ENCODE results near the gene S100A10. TPM values are rescaled to one million over a fixed set of nuclear protein-coding genes. Genes with fewer than 3 reads are reported as not detected.

Gene S100A10
- polyA plus RNA-seq, 4 donors: 547 to 1,355 (median 1,106) TPM

DNA sequence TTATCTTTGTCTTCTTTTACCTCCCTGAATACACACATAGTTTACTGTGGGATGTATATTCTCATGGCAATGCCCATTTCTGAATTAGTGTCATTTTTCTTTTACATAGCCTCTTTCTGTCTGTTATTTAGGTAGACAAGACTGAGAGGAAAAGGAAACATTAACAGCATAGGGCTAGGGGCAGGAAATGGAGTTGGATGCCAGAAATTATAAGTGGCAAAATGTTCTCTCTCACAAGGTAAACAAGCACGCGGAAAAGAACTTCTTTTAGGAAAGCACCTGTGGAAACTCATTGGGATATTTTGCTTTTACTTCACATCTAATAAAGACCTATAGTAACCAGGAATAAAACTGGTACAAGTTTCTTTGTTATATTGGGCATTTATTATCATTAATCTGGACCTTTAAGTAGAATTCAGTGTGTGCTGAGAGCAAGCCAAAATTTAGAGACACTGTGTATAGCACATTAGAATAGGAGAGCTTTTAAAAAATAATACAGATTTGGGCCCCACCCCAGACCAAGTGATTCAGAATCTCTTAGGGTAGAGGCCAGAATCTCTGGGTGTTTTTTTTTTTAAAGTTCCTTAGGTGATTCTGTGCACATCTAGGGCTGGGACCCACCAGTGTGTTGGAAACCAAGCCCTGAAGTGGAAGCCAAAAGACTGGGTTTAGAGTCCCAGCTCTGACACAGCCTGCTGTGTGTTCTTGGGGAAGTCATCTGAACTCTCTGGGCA, 32.7 kb downstream of the S100A10 start:
- 54 to 78% (median 74%) methylated on average over 2 of the region's 2 CpGs for WGBS, 3 donors
- Histone ChIP-seq H3K36me3 (ENCODE audit: control insufficient read depth in 3 of 3, insufficient read depth in 2 of 3, low read depth in 1 of 3, low read length in 3 of 3) (no peaks in the 10 kb centered on the region), H3K27me3 (ENCODE audit: control insufficient read depth in 3 of 3, insufficient read depth in 3 of 3, low read length in 3 of 3) (no peaks in the 10 kb centered on the region), H3K9me3 (ENCODE audit: control insufficient read depth in 2 of 2, insufficient read depth in 1 of 2, low read depth in 1 of 2, low read length in 1 of 2) (no peaks in the 10 kb centered on the region), H3K4me3 (ENCODE audit: low read depth in 1 of 3, low read length in 3 of 3) (no peak overlapping the region), H3K27ac (ENCODE audit: low read depth in 1 of 3, low read length in 2 of 3) (no peak overlapping the region), H3K4me1 (ENCODE audit: control insufficient read depth in 3 of 3, insufficient read depth in 2 of 3, low read depth in 1 of 3, low read length in 2 of 3) (peaks cover 0 to 11% (median 0%) of the 10 kb centered on the region in 3 donors)
- no peak for DNase-seq
- no peak for FAIRE-seq

- FAIRE-seq (no peak), DNase-seq (no peak)
- H3K4me3 ChIP-seq (ENCODE audit: low read depth in 1 of 3, low read length in 3 of 3): no peak overlapping the region
Measured at GRCh38 chr1:151958959-151959358, 34.7 kb downstream of the S100A10 start.

GRCh38 chr1:151956957-151957497, 36.6 kb downstream of the S100A10 start:
- Histone ChIP-seq H3K27me3 (ENCODE audit: control insufficient read depth in 3 of 3, insufficient read depth in 3 of 3, low read length in 3 of 3) (no peaks in the 10 kb centered on the region), H3K4me1 (ENCODE audit: control insufficient read depth in 3 of 3, insufficient read depth in 2 of 3, low read depth in 1 of 3, low read length in 2 of 3) (peaks cover 0 to 10% (median 0%) of the 10 kb centered on the region in 3 donors), H3K9me3 (ENCODE audit: control insufficient read depth in 2 of 2, insufficient read depth in 1 of 2, low read depth in 1 of 2, low read length in 1 of 2) (no peaks in the 10 kb centered on the region), H3K36me3 (ENCODE audit: control insufficient read depth in 3 of 3, insufficient read depth in 2 of 3, low read depth in 1 of 3, low read length in 3 of 3) (no peaks in the 10 kb centered on the region), H3K4me3 (ENCODE audit: low read depth in 1 of 3, low read length in 3 of 3) (no peak overlapping the region), H3K27ac (ENCODE audit: low read depth in 1 of 3, low read length in 2 of 3) (no peak overlapping the region)
- FAIRE-seq (no peak), DNase-seq (no peak)
- WGBS, 3 donors: 61 to 75% (median 62%) methylated on average over 3 of the region's 3 CpGs

More at GRCh38 chr1:151958959-151959358, 34.7 kb downstream of the S100A10 start:
- WGBS, 3 donors: 90 to 94% (median 93%) methylated on average over 2 of the region's 2 CpGs
- Histone ChIP-seq H3K4me1 (ENCODE audit: control insufficient read depth in 3 of 3, insufficient read depth in 2 of 3, low read depth in 1 of 3, low read length in 2 of 3) (peaks cover 0 to 11% (median 0%) of the 10 kb centered on the region in 3 donors), H3K9me3 (ENCODE audit: control insufficient read depth in 2 of 2, insufficient read depth in 1 of 2, low read depth in 1 of 2, low read length in 1 of 2) (no peaks in the 10 kb centered on the region), H3K36me3 (ENCODE audit: control insufficient read depth in 3 of 3, insufficient read depth in 2 of 3, low read depth in 1 of 3, low read length in 3 of 3) (no peaks in the 10 kb centered on the region), H3K27ac (ENCODE audit: low read depth in 1 of 3, low read length in 2 of 3) (no peak overlapping the region), H3K27me3 (ENCODE audit: control insufficient read depth in 3 of 3, insufficient read depth in 3 of 3, low read length in 3 of 3) (no peaks in the 10 kb centered on the region)

DNA sequence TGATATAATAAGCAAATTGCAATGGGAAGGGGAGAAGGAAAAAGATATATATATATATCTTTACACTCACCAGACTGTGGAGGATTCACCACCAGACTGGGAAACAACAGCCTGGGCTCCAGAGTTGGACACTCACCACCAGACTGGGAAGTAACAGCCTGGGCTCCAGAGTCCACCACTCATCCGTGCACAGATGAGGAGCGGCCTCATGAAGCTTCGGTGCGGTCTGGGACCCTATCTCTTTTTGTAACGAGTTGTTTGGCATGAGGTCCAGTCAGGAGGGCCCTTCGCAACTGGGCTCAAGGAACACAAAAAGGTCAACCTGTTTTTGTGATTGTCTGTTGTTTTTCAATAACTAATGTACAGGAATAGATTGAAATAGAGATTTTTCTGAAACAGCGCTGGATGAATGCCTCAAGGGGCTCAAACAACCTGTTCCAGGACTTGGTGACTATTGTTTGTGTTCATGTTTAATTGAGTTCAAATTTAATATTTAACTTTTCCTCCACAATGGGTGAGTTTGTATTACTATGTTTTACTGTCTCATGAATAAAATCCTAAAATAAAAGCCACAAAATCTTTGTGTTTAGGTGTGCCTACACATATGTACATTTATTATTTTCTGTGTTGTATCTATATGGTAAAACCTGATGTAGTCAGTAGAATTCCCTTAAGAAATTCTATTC, 40.1 kb downstream of the S100A10 start:
- peak overlapping the region in 1 of 3 donors; percentile 74 for H3K27ac ChIP-seq (ENCODE audit: low read depth in 1 of 3, low read length in 2 of 3)
- WGBS, 3 donors: 48 to 65% (median 52%) methylated on average over 7 of the region's 7 CpGs
- H3K4me3 ChIP-seq (ENCODE audit: low read depth in 1 of 3, low read length in 3 of 3): peak overlapping the region in 1 of 3 donors; percentile 50
- H3K36me3 ChIP-seq (ENCODE audit: control insufficient read depth in 3 of 3, insufficient read depth in 2 of 3, low read depth in 1 of 3, low read length in 3 of 3): peaks cover 0 to 5% (median 0%) of the 10 kb centered on the region in 3 donors
- no peaks in the 10 kb centered on the region for H3K4me1 ChIP-seq (ENCODE audit: control insufficient read depth in 3 of 3, insufficient read depth in 2 of 3, low read depth in 1 of 3, low read length in 2 of 3)
- H3K9me3 ChIP-seq (ENCODE audit: control insufficient read depth in 2 of 2, insufficient read depth in 1 of 2, low read depth in 1 of 2, low read length in 1 of 2): no peaks in the 10 kb centered on the region
- H3K27me3 ChIP-seq (ENCODE audit: control insufficient read depth in 3 of 3, insufficient read depth in 3 of 3, low read length in 3 of 3): no peaks in the 10 kb centered on the region
- FAIRE-seq (no peak), DNase-seq (peak in 1 of 2 donors; percentile 77)

DNA sequence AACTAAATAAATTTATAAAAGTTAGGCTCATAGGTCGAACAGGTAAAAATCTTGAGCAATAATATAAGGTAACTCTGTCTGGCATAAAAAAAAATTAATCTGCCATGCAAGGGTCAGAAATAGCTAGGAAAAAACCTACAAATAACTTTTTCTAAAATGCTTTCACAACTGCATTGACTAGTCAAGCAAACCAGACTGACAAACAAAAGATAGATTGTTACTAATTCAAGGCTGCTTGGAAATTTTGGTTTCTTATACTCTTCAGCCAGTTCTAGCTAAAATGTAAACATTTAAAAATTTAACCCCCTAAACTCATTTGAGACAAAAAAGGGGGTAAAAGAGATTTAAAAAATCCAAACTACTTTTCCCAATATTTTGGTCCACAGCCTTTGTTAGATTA, 40.8 kb downstream of the S100A10 start:
- H3K36me3 ChIP-seq (ENCODE audit: control insufficient read depth in 3 of 3, insufficient read depth in 2 of 3, low read depth in 1 of 3, low read length in 3 of 3): peaks cover 0 to 5% (median 0%) of the 10 kb centered on the region in 3 donors
- no peaks in the 10 kb centered on the region for H3K27me3 ChIP-seq (ENCODE audit: control insufficient read depth in 3 of 3, insufficient read depth in 3 of 3, low read length in 3 of 3)
- FAIRE-seq (no peak), DNase-seq (no peak)
- WGBS, 3 donors: 68 to 74% (median 71%) methylated on average over 1 of the region's 1 CpG
- H3K9me3 ChIP-seq (ENCODE audit: control insufficient read depth in 2 of 2, insufficient read depth in 1 of 2, low read depth in 1 of 2, low read length in 1 of 2): no peaks in the 10 kb centered on the region
- H3K27ac ChIP-seq (ENCODE audit: low read depth in 1 of 3, low read length in 2 of 3): peak overlapping the region in 1 of 3 donors; percentile 74
- H3K4me3 ChIP-seq (ENCODE audit: low read depth in 1 of 3, low read length in 3 of 3): no peak overlapping the region
- peaks cover 0 to 1% (median 0%) of the 10 kb centered on the region in 3 donors for H3K4me1 ChIP-seq (ENCODE audit: control insufficient read depth in 3 of 3, insufficient read depth in 2 of 3, low read depth in 1 of 3, low read length in 2 of 3)

GRCh38 chr1:151949371-151950193, 44.1 kb downstream of the S100A10 start:
- FAIRE-seq: no peak
- H3K4me3 ChIP-seq (ENCODE audit: low read depth in 1 of 3, low read length in 3 of 3): no peak overlapping the region
- H3K36me3 ChIP-seq (ENCODE audit: control insufficient read depth in 3 of 3, insufficient read depth in 2 of 3, low read depth in 1 of 3, low read length in 3 of 3): peaks cover 0 to 5% (median 0%) of the 10 kb centered on the region in 3 donors
- 92 to 97% (median 94%) methylated on average over 18 of the region's 18 CpGs for WGBS, 3 donors
- no peak overlapping the region for H3K27ac ChIP-seq (ENCODE audit: low read depth in 1 of 3, low read length in 2 of 3)
- no peak for DNase-seq
- H3K9me3 ChIP-seq (ENCODE audit: control insufficient read depth in 2 of 2, insufficient read depth in 1 of 2, low read depth in 1 of 2, low read length in 1 of 2): no peaks in the 10 kb centered on the region
- H3K27me3 ChIP-seq (ENCODE audit: control insufficient read depth in 3 of 3, insufficient read depth in 3 of 3, low read length in 3 of 3): no peaks in the 10 kb centered on the region
- H3K4me1 ChIP-seq (ENCODE audit: control insufficient read depth in 3 of 3, insufficient read depth in 2 of 3, low read depth in 1 of 3, low read length in 2 of 3): peaks cover 2 to 26% (median 11%) of the 10 kb centered on the region in 3 donors

DNA sequence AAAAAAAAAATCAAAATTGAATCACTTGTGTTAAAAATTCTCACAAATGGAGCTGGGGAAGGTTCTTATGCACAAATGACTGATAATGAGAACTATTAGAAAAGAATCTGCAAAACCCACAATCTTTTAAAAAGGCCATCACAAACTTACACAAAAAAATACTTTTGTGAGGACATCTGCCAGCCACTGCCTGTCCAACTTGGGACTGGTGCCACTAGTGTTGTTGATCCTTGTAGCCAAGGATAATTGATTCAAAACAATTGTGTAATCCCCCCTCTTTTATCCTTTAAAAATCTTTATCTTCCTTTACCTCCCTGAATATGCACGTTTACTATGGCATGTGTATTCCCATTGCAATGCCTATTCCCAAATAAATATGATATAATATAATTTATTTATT, 45.2 kb downstream of the S100A10 start:
- Histone ChIP-seq H3K27me3 (ENCODE audit: control insufficient read depth in 3 of 3, insufficient read depth in 3 of 3, low read length in 3 of 3) (no peaks in the 10 kb centered on the region), H3K4me3 (ENCODE audit: low read depth in 1 of 3, low read length in 3 of 3) (no peak overlapping the region), H3K36me3 (ENCODE audit: control insufficient read depth in 3 of 3, insufficient read depth in 2 of 3, low read depth in 1 of 3, low read length in 3 of 3) (peaks cover 0 to 5% (median 0%) of the 10 kb centered on the region in 3 donors), H3K9me3 (ENCODE audit: control insufficient read depth in 2 of 2, insufficient read depth in 1 of 2, low read depth in 1 of 2, low read length in 1 of 2) (no peaks in the 10 kb centered on the region), H3K27ac (ENCODE audit: low read depth in 1 of 3, low read length in 2 of 3) (no peak overlapping the region), H3K4me1 (ENCODE audit: control insufficient read depth in 3 of 3, insufficient read depth in 2 of 3, low read depth in 1 of 3, low read length in 2 of 3) (peaks cover 2 to 32% (median 14%) of the 10 kb centered on the region in 3 donors)
- 66 to 81% (median 79%) methylated on average over 1 of the region's 1 CpG for WGBS, 3 donors
- FAIRE-seq (no peak), DNase-seq (no peak)

- 58 to 75% (median 72%) methylated on average over 2 of the region's 2 CpGs for WGBS, 3 donors
- Histone ChIP-seq H3K4me1 (ENCODE audit: control insufficient read depth in 3 of 3, insufficient read depth in 2 of 3, low read depth in 1 of 3, low read length in 2 of 3) (peaks cover 2 to 32% (median 14%) of the 10 kb centered on the region in 3 donors), H3K9me3 (ENCODE audit: control insufficient read depth in 2 of 2, insufficient read depth in 1 of 2, low read depth in 1 of 2, low read length in 1 of 2) (no peaks in the 10 kb centered on the region), H3K27me3 (ENCODE audit: control insufficient read depth in 3 of 3, insufficient read depth in 3 of 3, low read length in 3 of 3) (no peaks in the 10 kb centered on the region), H3K4me3 (ENCODE audit: low read depth in 1 of 3, low read length in 3 of 3) (no peak overlapping the region), H3K27ac (ENCODE audit: low read depth in 1 of 3, low read length in 2 of 3) (peak overlapping the region in 1 of 3 donors; percentile 52), H3K36me3 (ENCODE audit: control insufficient read depth in 3 of 3, insufficient read depth in 2 of 3, low read depth in 1 of 3, low read length in 3 of 3) (peaks cover 0 to 5% (median 0%) of the 10 kb centered on the region in 3 donors)
- no peak for FAIRE-seq
- DNase-seq: no peak
Measured at GRCh38 chr1:151947140-151947539, 46.5 kb downstream of the S100A10 start.
